ENCODE results near the gene TMEM247.

- TF ChIP-seq USF1 (CRISPR knock-in tag; IDR thresholded peaks at IDR 0.05) (no peak), SP1 (CRISPR knock-in tag; conservative IDR thresholded peaks at IDR 0.05) (no peak), FOXJ3 (CRISPR knock-in tag; IDR thresholded peaks at IDR 0.05; ENCODE audit: borderline replicate concordance) (no peak), E2F4 (CRISPR knock-in tag; IDR thresholded peaks at IDR 0.05; ENCODE audit: borderline replicate concordance, low read depth) (no peak), NR3C1 (CRISPR knock-in tag; conservative IDR thresholded peaks at IDR 0.05; ENCODE audit: low read depth) (no peak), CTCF (IDR thresholded peaks at IDR 0.05) (no peak), EMX1 (CRISPR knock-in tag; IDR thresholded peaks at IDR 0.05) (no peak), ZNF281 (CRISPR knock-in tag; IDR thresholded peaks at IDR 0.05) (no peak), ATF1 (CRISPR knock-in tag; IDR thresholded peaks at IDR 0.05) (no peak), USF2 (CRISPR knock-in tag; IDR thresholded peaks at IDR 0.05) (no peak), IRF1 (CRISPR knock-in tag; IDR thresholded peaks at IDR 0.05) (no peak), ZNF317 (CRISPR knock-in tag; IDR thresholded peaks at IDR 0.05; ENCODE audit: borderline replicate concordance, low read depth) (no peak), NR2C2 (CRISPR knock-in tag; IDR thresholded peaks at IDR 0.05) (no peak), E2F1 (CRISPR knock-in tag; IDR thresholded peaks at IDR 0.05) (no peak)
Observed at GRCh38 chr2:46528880-46529279, 49.5 kb downstream of the TMEM247 start.

Measured in WTC11 (cell line).